Gastroesophageal sphincter (tissue), 3 donors: Measurements from ENCODE around the gene CLSTN2.

Source experiments
- CTCF ChIP-seq, 4 experiments: fragments of 200-600 bp in 2 of 4; fragments of 450-650 bp in 2 of 4; sonication (generic) in 1 of 4; IDR thresholded peaks; one replicate each; pipeline ENCODE4 v1.5.1; 2017 to 2019; ENCODE audit warnings: antibody characterized with exemption in 4 of 4, mild to moderate bottlenecking in 2 of 4, moderate library complexity in 2 of 4
- POLR2AphosphoS5 ChIP-seq: sonication (generic); formaldehyde crosslinking; IDR thresholded peaks from one replicate; pipeline ENCODE4 v1.6.1; 2017; ENCODE audit warnings: antibody characterized with exemption

DNA sequence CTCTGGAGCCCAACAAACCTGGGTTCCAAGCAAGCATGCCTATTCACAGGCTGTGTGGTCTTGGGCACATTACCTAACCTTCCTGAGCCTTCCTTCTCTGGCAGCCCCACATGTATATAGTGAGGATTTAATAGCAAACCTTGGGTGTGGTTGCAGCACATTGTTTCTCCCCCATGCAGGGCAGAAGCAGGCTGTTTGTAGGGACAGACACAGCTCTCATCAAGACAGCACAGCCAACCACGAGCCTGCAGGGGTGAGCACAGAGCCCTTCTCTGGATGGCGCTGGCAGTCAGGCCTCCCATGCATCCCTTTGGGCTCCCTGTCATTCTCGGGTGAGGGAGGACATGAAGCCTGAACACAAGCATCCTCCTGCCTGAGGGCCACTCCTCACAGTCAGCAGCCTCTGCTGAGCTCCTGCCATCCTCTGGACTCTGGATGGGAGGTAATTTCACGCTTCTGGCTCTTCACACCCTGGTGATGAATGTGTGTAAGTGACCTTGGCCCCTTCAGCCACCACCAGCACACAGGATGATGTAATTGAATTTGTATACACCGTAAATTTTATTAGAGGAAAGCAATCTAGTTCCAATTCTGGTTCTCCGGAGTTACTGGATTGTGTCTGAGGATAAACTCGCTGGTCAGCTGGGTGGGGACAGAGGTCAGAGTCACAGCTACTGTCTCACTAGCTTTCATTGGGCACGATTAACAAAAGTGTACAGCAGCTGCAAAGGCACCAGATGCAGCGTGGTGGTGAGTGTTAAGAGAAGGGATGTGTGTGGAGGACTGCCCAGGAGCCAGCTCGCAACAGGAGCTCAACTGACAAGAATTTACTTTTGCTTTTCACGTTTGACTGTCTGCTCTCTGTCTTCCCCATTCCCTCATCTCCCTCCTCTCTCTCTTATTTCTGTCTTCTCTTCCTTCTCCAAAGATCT lies 118.1 kb downstream of the CLSTN2 start:
- no peak for TF ChIP-seq CTCF (IDR thresholded peaks at IDR 0.05)
- TF ChIP-seq POLR2AphosphoS5: no peak
